ENCODE measurements around the gene VPREB3. TPM values are rescaled to one million over a fixed set of nuclear protein-coding genes. Genes with fewer than 3 reads are reported as not detected.

The VPREB3 gene
- polyA plus RNA-seq, 1 donor (not counting 4 experiments of a cell fraction or from before 2014, with no cell fraction given) = not detected

GRCh38 chr22:23778577-23778900 is 24.3 kb upstream of the VPREB3 start:
- no peak for FAIRE-seq
- H3K4me2 ChIP-seq (ENCODE audit: control insufficient read depth, extremely low read depth, insufficient read depth, low read depth, low read length) = no peak overlapping the region
- dilution Hi-C loops (cut with MboI; ENCODE audit: extremely low pct_ligation_motif_present, low sequenced_read_pairs) = no loop called here
- H3K79me2 ChIP-seq (ENCODE audit: control insufficient read depth, insufficient read depth, low read length) = no peaks in the 10 kb centered on the region
- no peak overlapping the region for H3K9ac ChIP-seq (ENCODE audit: control insufficient read depth, extremely low read depth, insufficient read depth, low read length)
- H3K9me1 ChIP-seq (ENCODE audit: control insufficient read depth, extremely low read depth, insufficient read depth, low read length) = no peaks in the 10 kb centered on the region
- H3K4me3 ChIP-seq (ENCODE audit: control insufficient read depth in 2 of 3, extremely low read depth in 1 of 3, insufficient read depth in 2 of 3, low read depth in 1 of 3, low read length in 3 of 3) = no peak overlapping the region
- peaks cover 5% of the 10 kb centered on the region for H3K27me3 ChIP-seq (ENCODE audit: control insufficient read depth, extremely low read depth, insufficient read depth, low read length)
- DNase-seq (ENCODE audit: low read depth, low spot score) = no peak
- TF ChIP-seq EZH2 (IDR thresholded peaks at IDR 0.05; ENCODE audit: low read length) (no peak), CTCF (optimal IDR thresholded peaks at IDR 0.05 in 1 of 3, IDR thresholded peaks at IDR 0.05 in 1 of 3, conservative IDR thresholded peaks at IDR 0.05 in 1 of 3; ENCODE audit: extremely low read depth in 1 of 3, insufficient read depth in 2 of 3, low read length in 3 of 3) (no peak)
- no peak overlapping the region for H3K27ac ChIP-seq (ENCODE audit: control insufficient read depth, insufficient read depth, low read length)
- no peak overlapping the region for H2AFZ ChIP-seq (ENCODE audit: control insufficient read depth, low read length)
- no peaks in the 10 kb centered on the region for H3K36me3 ChIP-seq (ENCODE audit: control insufficient read depth in 2 of 2, extremely low read depth in 1 of 2, insufficient read depth in 2 of 2, low read length in 2 of 2)
- no peaks in the 10 kb centered on the region for H3K9me3 ChIP-seq (ENCODE audit: control insufficient read depth, low read depth, low read length)
- H3K4me1 ChIP-seq (ENCODE audit: control insufficient read depth, extremely low read depth, insufficient read depth, low read length) = peaks cover 15% of the 10 kb centered on the region
- no peaks in the 10 kb centered on the region for H4K20me1 ChIP-seq (ENCODE audit: control insufficient read depth, extremely low read depth, insufficient read depth, low read length)

- DNase-seq (ENCODE audit: low read depth, low spot score) = no peak
- no peaks in the 10 kb centered on the region for H4K20me1 ChIP-seq (ENCODE audit: control insufficient read depth, extremely low read depth, insufficient read depth, low read length)
- H3K4me2 ChIP-seq (ENCODE audit: control insufficient read depth, extremely low read depth, insufficient read depth, low read depth, low read length) = no peak overlapping the region
- no peaks in the 10 kb centered on the region for H3K9me1 ChIP-seq (ENCODE audit: control insufficient read depth, extremely low read depth, insufficient read depth, low read length)
- H3K36me3 ChIP-seq (ENCODE audit: control insufficient read depth in 2 of 2, extremely low read depth in 1 of 2, insufficient read depth in 2 of 2, low read length in 2 of 2) = no peaks in the 10 kb centered on the region
- TF ChIP-seq EZH2 (IDR thresholded peaks at IDR 0.05; ENCODE audit: low read length) (no peak), CTCF (optimal IDR thresholded peaks at IDR 0.05 in 1 of 3, IDR thresholded peaks at IDR 0.05 in 1 of 3, conservative IDR thresholded peaks at IDR 0.05 in 1 of 3; ENCODE audit: extremely low read depth in 1 of 3, insufficient read depth in 2 of 3, low read length in 3 of 3) (no peak)
- no peak overlapping the region for H3K4me3 ChIP-seq (ENCODE audit: control insufficient read depth in 2 of 3, extremely low read depth in 1 of 3, insufficient read depth in 2 of 3, low read depth in 1 of 3, low read length in 3 of 3)
- no peak overlapping the region for H3K27ac ChIP-seq (ENCODE audit: control insufficient read depth, insufficient read depth, low read length)
- H3K9me3 ChIP-seq (ENCODE audit: control insufficient read depth, low read depth, low read length) = no peaks in the 10 kb centered on the region
- H3K4me1 ChIP-seq (ENCODE audit: control insufficient read depth, extremely low read depth, insufficient read depth, low read length) = peaks cover 21% of the 10 kb centered on the region
- H2AFZ ChIP-seq (ENCODE audit: control insufficient read depth, low read length) = no peak overlapping the region
- dilution Hi-C loops (cut with MboI; ENCODE audit: extremely low pct_ligation_motif_present, low sequenced_read_pairs) = no loop called here
- H3K9ac ChIP-seq (ENCODE audit: control insufficient read depth, extremely low read depth, insufficient read depth, low read length) = no peak overlapping the region
- no peak for FAIRE-seq
- peaks cover 11% of the 10 kb centered on the region for H3K27me3 ChIP-seq (ENCODE audit: control insufficient read depth, extremely low read depth, insufficient read depth, low read length)
- no peaks in the 10 kb centered on the region for H3K79me2 ChIP-seq (ENCODE audit: control insufficient read depth, insufficient read depth, low read length)
Measured at GRCh38 chr22:23777776-23778576, 23.8 kb upstream of the VPREB3 start.
